ENCODE data around the gene FSHR. TPM values are rescaled to one million over a fixed set of nuclear protein-coding genes. Genes with fewer than 3 reads are reported as not detected.

The FSHR gene
- total RNA-seq, 2 donors from 2014 or later: not detected

DNA sequence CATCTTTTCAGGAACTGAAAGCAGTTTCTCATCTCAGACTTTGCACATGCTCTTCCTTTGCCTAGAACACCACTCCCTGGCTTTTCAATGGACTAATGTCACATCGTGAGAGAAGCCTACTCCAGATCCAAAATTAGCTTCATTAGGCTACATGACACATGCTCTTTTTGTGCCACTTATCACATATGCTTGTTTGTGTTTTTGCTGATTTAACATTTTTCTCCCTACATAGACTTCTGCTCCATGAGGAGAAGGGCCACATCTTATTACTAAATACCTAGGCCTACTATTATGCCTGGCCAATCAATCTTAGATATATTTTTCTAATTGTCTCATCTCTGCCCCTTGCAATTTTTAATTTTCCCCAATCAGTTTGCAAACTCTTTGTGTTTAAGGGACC lies 212.4 kb downstream of the FSHR start:
- Histone ChIP-seq H3K4me3 (no peak overlapping the region), H3K27me3 (no peaks in the 10 kb centered on the region), H3K9me3 (no peaks in the 10 kb centered on the region), H3K27ac (no peak overlapping the region), H3K36me3 (replicated peaks in 1 of 2; ENCODE audit: insufficient read depth in 1 of 2, low read depth in 2 of 2) (no peaks in the 10 kb centered on the region), H3K4me1 (no peaks in the 10 kb centered on the region)
- no peak for TF ChIP-seq POLR2A (IDR thresholded peaks at IDR 0.05)
- TF ChIP-seq, protein P1, sequence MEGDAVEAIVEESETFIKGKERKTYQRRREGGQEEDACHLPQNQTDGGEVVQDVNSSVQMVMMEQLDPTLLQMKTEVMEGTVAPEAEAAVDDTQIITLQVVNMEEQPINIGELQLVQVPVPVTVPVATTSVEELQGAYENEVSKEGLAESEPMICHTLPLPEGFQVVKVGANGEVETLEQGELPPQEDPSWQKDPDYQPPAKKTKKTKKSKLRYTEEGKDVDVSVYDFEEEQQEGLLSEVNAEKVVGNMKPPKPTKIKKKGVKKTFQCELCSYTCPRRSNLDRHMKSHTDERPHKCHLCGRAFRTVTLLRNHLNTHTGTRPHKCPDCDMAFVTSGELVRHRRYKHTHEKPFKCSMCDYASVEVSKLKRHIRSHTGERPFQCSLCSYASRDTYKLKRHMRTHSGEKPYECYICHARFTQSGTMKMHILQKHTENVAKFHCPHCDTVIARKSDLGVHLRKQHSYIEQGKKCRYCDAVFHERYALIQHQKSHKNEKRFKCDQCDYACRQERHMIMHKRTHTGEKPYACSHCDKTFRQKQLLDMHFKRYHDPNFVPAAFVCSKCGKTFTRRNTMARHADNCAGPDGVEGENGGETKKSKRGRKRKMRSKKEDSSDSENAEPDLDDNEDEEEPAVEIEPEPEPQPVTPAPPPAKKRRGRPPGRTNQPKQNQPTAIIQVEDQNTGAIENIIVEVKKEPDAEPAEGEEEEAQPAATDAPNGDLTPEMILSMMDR (IDR thresholded peaks at IDR 0.05): no peak
- 41% methylated on average over 1 of the region's 1 CpG for WGBS, 2 donors
- DNase-seq (no peak), ATAC-seq (no peak)
- intact Hi-C loops (cut with DNase I): no loop called here

DNA sequence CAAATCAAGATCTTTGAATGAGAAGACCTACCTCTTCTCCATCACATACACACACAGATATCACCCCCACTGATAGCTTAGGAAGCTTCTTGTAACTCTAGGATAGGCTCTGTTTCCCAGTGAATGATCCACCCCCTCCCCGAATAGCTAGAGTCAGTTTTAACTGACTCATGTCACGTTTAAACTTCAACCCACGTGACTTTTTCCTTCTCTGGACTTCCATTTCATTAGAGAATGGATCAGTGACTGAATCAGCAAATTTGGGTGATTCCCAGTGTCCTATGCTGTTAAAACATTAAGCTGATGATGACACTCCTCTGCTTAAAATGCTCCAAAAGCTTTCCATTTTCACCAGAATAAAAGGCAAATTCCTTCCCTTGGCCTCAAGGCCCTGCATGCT lies 212.9 kb downstream of the FSHR start:
- H3K27ac ChIP-seq: no peak overlapping the region
- ATAC-seq (no peak), DNase-seq (no peak)
- WGBS, 2 donors: 49 to 55% methylated on average over 3 of the region's 3 CpGs
- H3K4me3 ChIP-seq: no peak overlapping the region
- intact Hi-C loops (cut with DNase I): no loop called here
- no peaks in the 10 kb centered on the region for H3K36me3 ChIP-seq (replicated peaks in 1 of 2; ENCODE audit: insufficient read depth in 1 of 2, low read depth in 2 of 2)
- no peaks in the 10 kb centered on the region for H3K9me3 ChIP-seq
- no peaks in the 10 kb centered on the region for H3K4me1 ChIP-seq
- H3K27me3 ChIP-seq: no peaks in the 10 kb centered on the region
- TF ChIP-seq, protein P1 (IDR thresholded peaks at IDR 0.05): no peak
- no peak for TF ChIP-seq POLR2A (IDR thresholded peaks at IDR 0.05)

DNA sequence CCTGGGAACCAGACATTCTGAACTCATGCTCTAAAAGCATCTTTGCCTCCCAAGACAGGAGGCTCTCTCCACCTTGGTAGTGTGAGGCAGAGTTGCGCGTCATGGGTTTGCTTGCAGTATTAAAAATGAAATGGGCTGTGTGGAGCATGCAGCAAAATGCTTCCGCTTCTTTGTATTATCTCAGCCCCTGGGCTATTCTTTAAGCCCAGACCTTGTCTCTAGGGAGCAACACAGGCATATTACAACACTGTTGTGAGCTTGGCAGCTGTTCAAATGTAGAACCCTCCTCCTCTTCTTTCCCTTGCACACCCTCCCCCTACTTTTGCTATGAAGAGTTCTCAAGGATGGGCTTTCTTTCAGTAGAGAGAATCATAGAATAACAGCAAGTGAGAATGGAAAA lies 213.7 kb downstream of the FSHR start:
- no peak for ATAC-seq
- TF ChIP-seq, protein P1 (IDR thresholded peaks at IDR 0.05): no peak
- no peak for TF ChIP-seq POLR2A (IDR thresholded peaks at IDR 0.05)

DNA sequence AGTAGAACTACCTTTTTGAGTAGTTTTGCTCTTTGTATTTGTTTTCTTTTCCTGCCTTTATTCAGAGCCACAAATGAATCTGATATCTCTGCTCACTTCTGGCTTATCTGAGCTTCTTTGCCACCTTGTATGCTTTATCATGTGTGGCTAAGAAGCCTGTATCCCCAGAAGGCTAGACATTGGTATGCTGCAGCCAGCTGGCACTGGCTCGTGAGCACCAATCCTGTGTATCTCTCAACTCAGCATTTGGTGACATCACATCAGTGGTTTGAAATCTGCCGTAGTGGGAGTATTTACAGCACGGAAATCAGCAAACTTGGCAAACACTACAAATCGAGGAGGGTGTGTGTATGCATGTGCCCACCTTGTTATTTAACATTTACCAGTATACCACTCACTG lies 215.1 kb downstream of the FSHR start:
- DNase-seq (no peak), ATAC-seq (no peak)
- Histone ChIP-seq H3K27ac (no peak overlapping the region), H3K4me3 (no peak overlapping the region), H3K4me1 (no peaks in the 10 kb centered on the region), H3K27me3 (no peaks in the 10 kb centered on the region), H3K9me3 (no peaks in the 10 kb centered on the region), H3K36me3 (replicated peaks in 1 of 2; ENCODE audit: insufficient read depth in 1 of 2, low read depth in 2 of 2) (no peaks in the 10 kb centered on the region)
- TF ChIP-seq, protein P1 (IDR thresholded peaks at IDR 0.05): no peak
- no peak for TF ChIP-seq POLR2A (IDR thresholded peaks at IDR 0.05)
- 50 to 57% methylated on average over 4 of the region's 4 CpGs for WGBS, 2 donors
- intact Hi-C loops (cut with DNase I): no loop called here

More for the DNA sequence above, 213.7 kb downstream of the FSHR start:
- no peaks in the 10 kb centered on the region for H3K4me1 ChIP-seq
- intact Hi-C loops (cut with DNase I): no loop called here
- no peak overlapping the region for H3K27ac ChIP-seq
- DNase-seq: no peak
- H3K36me3 ChIP-seq (replicated peaks in 1 of 2; ENCODE audit: insufficient read depth in 1 of 2, low read depth in 2 of 2): no peaks in the 10 kb centered on the region
- 69 to 86% methylated on average over 3 of the region's 3 CpGs for WGBS, 2 donors
- H3K27me3 ChIP-seq: no peaks in the 10 kb centered on the region
- no peaks in the 10 kb centered on the region for H3K9me3 ChIP-seq
- H3K4me3 ChIP-seq: no peak overlapping the region

DNA sequence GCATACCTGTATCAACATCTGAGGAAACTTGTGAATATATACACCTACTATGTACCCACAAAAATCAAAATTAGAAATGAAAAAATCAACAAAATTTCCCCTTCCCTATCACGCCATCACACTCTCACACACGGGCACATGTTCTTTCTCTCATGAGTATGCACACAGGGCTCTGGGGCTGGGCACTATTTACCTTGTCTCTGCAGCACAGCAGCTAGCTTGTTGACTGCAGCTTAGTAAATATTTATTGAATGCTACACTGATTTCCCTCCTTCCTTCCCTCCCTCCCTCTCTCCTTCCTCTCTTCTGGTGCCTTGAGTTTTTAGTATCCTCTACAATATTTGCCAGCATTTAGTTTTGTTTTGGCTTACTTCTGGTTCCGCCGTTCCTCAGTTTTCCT lies 216.1 kb downstream of the FSHR start:
- intact Hi-C loops (cut with DNase I): no loop called here
- Histone ChIP-seq H3K4me3 (no peak overlapping the region), H3K27me3 (no peaks in the 10 kb centered on the region), H3K9me3 (no peaks in the 10 kb centered on the region), H3K27ac (no peak overlapping the region), H3K36me3 (replicated peaks in 1 of 2; ENCODE audit: insufficient read depth in 1 of 2, low read depth in 2 of 2) (no peaks in the 10 kb centered on the region), H3K4me1 (no peaks in the 10 kb centered on the region)
- no peak for ATAC-seq
- TF ChIP-seq, protein P1 (IDR thresholded peaks at IDR 0.05): no peak
- no peak for TF ChIP-seq POLR2A (IDR thresholded peaks at IDR 0.05)
- WGBS, 2 donors: 50 to 60% methylated on average over 4 of the region's 4 CpGs
- no peak for DNase-seq
